ENCODE measurements around the gene COL27A1.
A peak's percentile ranks its signal among the peaks of the same experiment; 100 is the strongest.

Gene COL27A1

DNA sequence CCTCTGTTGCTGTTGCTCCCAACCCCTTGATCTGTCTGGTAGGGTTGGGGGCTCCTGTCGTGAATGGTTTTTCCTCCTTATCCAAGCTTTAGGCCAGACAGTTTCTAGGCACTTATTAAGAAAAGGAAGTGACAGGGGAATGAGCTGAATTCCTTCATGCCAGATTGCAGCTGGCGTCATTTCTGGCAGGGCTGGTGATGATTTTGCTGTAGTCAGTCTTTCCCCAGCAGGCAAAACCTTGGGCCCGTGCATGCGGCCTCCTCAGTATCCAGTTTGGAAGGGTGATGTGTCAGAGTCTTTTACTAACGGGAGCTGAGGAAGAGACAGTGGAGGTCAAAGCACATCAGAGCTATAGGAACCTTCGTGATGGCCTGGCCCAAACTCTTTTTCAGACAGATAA, 58.8 kb downstream of the COL27A1 start:
- no peak for TF ChIP-seq POLR2A (IDR thresholded peaks at IDR 0.05; ENCODE audit: low read length)
- no peak for TF ChIP-seq GATA1 (IDR thresholded peaks at IDR 0.05; ENCODE audit: low read depth, low read length)
- no peak for DNase-seq

GRCh38 chr9:114214686-114215414, 59.5 kb downstream of the COL27A1 start:
- TF ChIP-seq POLR2A (IDR thresholded peaks at IDR 0.05; ENCODE audit: low read length) (no peak), GATA1 (IDR thresholded peaks at IDR 0.05; ENCODE audit: low read depth, low read length) (no peak)
- DNase-seq, result no peak

DNA sequence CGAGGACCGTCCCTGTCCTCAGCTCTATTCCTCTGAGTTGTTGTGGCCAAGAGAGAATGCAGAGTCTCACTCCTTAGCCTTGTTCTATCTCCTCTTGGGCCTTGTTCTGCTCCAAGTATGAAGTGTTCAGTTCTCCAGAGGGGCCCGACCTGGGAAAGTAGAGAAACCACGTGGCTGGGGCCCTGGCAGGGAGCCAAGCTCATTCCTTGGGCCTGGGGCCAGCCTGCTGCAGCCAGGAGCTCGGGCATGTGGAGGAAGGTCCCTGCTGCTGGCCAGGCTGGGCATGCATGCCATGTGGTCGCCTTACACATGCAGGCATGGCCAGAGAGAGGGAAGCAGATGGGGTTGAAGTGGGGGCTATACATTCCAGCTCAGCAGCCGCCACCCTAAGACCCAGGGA, 60.7 kb downstream of the COL27A1 start:
- DNase-seq, result no peak
- TF ChIP-seq POLR2A (IDR thresholded peaks at IDR 0.05; ENCODE audit: low read length) (no peak), GATA1 (IDR thresholded peaks at IDR 0.05; ENCODE audit: low read depth, low read length) (no peak)

DNA sequence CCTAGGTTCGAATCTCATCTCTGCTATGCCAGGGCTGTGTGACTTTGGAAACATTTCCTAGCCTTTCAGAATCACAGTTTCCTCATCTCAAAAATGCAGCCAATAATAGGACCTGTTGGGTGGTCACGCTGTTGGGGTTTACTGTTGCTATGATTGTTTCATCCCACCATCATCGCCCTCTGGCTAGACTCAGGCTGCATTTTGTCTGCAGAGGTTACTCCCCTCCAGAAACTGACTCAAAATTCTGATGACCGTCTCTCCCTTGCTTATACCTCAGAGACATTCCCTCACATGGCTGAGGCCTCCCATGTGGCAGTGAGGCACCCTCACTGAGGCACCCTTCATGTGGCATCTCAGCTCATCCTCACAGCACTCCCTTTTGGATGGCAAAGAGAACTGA, 61.6 kb downstream of the COL27A1 start:
- no peak for TF ChIP-seq POLR2A (IDR thresholded peaks at IDR 0.05; ENCODE audit: low read length)
- no peak for TF ChIP-seq GATA1 (IDR thresholded peaks at IDR 0.05; ENCODE audit: low read depth, low read length)
- DNase-seq, result no peak

DNA sequence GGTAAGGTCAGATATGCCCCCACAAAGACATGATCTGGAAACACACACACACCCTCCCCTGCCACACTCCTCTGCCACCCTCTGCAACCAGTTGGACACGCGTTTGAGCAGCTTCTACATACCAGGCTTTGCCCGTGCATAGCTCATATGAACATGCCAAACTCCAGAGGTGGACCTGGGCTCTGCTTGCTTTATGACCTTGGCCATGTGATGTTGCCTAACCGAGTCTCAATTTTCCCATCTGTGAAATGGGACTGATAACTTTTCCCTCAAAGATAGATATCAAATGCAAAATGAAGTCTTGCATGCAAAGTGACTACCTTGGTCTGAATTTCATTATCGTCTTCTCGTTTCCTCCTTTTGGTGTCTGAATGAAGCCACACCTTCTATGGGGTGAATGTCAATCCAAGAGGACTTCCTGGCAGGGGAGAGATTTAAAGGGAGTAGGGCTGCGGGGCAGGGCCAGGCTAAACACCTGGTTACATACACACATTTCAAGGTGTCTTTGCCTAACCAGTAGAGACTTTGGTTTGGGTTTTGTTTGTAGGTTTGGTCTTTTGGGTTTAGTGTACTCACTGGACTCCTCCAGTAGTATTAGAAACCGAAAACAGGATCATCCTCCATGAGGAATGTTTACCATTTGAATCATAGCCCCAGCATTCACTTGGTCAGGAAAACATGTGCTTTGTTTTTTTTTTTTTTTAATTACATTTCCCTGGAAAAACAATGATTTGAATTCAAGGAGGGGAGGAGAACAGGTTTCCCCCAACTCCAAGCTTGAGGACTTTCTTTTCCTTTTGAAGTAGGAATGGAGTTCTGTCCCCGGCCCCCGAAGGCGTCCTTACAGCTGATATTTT, 63.2 kb downstream of the COL27A1 start:
- TF ChIP-seq POLR2A (IDR thresholded peaks at IDR 0.05; ENCODE audit: low read length) (no peak), GATA1 (IDR thresholded peaks at IDR 0.05; ENCODE audit: low read depth, low read length) (no peak)
- DNase-seq, result no peak

DNA sequence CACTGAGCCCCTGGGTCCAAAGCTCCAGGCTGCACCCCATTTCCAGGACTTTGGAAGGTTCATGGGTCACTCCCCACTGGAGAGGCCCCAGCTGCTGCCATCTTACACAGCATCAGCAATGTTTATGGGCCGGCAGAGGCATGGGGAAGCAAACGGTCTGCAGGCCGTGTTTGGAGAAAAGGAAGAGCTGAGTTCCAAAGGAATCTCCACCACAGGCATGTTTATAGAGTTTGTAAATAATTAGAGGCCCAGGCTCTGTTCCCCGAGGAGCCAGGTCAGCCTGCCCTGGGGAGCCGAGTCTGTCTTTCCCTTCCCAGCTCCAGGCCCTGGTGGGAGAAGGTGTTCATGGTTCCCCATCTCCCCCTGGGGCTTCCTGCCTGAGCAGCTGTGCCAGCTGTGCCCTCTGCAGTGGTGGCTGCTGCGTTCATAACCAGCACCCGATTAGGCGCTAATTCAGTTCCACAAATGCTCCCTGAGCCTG, 64.8 kb downstream of the COL27A1 start:
- DNase-seq, result no peak
- TF ChIP-seq GATA1 (IDR thresholded peaks at IDR 0.05; ENCODE audit: low read depth, low read length) (no peak), POLR2A (IDR thresholded peaks at IDR 0.05; ENCODE audit: low read length) (no peak)

DNA sequence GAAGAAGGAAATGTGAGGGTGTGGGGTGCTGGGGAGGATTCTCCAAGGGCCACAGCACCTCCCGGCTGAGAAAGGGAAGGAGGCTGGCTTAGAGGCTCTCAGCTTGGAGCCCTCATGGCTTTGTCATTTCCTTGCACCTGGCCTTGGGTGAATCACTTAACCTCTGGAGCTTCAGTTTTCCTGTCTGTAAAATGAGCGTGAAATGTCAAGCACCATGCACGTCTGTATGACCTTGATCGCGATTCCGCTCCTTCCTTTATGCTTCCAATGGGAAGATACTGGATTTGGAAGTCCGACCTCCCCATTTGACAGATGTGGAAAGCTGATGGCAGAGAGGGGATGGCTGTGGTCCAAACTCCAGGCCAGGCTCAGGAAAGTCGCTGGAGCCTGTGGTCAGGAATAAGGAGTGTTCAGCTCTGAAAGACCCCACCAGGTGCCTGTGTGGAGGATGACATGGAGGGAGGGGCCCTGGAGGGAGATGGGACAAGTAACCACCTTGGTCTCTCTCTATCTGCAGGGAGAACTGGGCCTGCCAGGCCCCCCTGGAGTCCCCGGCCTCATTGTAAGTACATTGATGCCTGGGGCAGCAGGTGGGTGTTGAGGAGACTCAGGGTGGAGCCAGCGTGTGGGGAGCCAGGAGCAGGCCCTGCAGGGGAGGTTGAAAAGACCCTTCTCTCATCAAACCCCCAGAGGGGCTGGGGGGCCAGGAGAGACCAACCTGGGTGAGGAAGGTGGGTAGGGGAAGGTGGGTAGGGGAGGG, 66.5 kb downstream of the COL27A1 start:
- TF ChIP-seq GATA1 (IDR thresholded peaks at IDR 0.05; ENCODE audit: low read depth, low read length) (no peak), POLR2A (IDR thresholded peaks at IDR 0.05; ENCODE audit: low read length) (no peak)
- DNase-seq, result no peak

DNA sequence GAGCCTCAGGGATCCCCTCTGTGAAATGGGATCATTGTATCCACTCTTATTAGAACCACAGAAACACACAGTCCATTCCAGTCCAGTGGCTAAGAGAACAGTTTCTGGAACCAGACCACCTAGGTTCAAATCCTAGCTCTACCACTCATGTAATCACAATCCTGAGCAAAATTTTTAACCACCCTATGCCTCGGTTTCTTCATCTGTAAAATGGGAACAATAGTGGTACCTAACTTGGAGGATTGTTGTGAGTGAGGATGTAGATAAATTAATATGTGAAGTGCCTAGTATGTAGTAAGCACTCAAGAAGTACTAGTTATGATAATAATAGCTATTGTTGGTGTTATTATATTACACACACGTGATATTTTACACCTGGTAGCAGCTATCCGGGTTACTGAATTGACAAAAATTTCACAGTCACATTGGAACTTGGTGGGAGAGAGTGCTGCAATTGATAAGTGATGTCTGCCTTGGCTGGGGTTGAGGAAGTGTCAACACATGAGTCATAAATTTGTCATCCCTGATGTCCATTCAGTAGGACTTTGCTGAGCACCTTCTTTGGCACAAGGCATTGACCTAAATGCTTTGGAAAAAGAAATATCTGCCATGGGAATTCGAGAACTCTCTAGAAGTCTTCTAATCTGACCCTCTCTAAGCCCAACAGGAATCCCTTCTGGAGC, 68.4 kb downstream of the COL27A1 start:
- TF ChIP-seq GATA1 (IDR thresholded peaks at IDR 0.05; ENCODE audit: low read depth, low read length) (no peak), POLR2A (IDR thresholded peaks at IDR 0.05; ENCODE audit: low read length) (no peak)
- peak in 1 of 2 experiments; percentile 22 for DNase-seq

DNA sequence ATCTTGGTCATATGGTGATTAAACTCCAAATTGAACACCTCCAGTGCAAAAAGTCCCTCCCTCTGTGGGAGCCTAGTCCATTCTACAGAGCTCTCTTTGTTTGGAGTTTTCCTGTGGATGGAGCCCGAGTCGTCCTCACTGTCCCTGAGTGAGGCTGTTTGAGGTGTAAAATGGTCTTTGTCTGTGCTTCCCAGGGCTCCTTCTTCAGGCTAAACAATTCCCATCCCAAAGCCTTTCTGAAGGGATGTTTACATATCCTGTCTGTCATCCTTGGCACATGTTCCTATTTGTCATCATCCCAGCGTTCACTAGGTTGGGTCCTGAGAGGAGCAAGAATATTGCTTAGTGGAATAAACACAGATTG, 68.9 kb downstream of the COL27A1 start:
- no peak for DNase-seq
- TF ChIP-seq GATA1 (IDR thresholded peaks at IDR 0.05; ENCODE audit: low read depth, low read length) (no peak), POLR2A (IDR thresholded peaks at IDR 0.05; ENCODE audit: low read length) (no peak)

DNA sequence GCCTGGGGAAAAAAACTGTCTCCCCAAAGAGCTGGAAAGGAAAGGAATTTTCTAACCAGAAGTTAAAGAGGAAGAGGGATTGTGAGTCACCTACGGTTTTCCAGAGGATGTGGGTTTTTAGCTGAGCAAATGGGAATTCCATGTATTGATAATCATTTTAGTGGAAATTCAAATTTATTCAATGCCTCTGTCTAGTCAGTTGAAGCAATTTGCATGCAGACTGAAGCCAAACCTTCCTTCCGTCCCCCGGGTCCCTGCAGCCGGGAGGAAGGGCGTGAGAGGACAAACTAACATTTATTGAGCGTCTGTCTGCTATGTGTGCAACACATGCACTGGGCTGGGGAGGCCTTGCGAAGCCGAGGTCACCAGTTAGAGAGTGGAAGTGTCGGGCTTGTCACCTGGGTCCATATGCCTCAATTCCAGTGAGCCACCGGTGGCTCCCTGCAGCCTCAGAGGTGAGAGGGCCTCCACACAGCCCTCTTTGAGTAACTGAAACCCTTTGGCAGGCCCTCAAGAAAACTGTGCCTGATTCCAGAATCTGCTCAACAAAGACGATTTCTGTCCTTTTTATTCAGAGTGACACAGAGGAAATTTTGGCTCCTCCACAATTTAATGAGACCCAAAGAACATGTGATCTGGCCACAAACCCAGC, 70.3 kb downstream of the COL27A1 start:
- no peak for DNase-seq
- TF ChIP-seq POLR2A (IDR thresholded peaks at IDR 0.05; ENCODE audit: low read length) (no peak), GATA1 (IDR thresholded peaks at IDR 0.05; ENCODE audit: low read depth, low read length) (no peak)

DNA sequence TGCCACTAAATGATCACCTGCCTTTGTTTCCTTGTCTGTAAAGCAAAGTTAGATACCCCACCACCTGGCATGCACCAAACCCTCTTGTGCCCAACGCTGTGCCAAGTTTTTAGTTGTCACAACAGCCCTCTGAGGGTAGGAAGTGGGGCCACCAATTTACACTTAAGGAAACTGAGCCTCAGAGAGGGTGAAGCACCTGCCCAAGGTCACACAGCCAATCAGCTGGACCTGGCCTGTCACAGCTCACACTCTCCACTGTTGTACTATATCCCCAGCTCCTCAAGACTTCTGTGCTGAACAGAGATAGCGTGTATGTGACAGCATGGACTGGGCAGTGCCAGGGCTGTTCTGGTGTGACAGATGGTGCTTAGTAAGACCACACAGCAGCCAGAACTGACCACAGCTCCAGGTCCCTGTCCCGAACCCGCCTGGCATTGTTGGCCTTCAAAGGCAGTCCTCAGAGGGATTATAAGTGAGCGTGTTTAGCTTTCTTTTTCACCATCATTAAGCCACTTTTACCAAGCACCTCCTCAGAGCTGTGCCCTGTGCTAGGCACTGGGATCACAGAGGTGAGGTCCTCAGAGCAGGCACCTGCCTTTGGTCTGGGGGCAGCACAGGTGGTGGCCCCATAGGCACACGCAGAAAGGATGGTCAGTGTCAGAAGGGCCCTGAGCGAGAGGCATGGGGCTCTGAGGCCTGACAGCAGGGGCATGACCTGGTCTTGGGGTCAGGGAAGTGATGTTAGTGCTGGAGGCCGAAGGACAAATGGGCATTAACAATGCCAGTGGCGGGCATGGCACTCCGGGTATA, 71.1 kb downstream of the COL27A1 start:
- DNase-seq, result no peak
- TF ChIP-seq GATA1 (IDR thresholded peaks at IDR 0.05; ENCODE audit: low read depth, low read length), result no peak

- TF ChIP-seq GATA1 (IDR thresholded peaks at IDR 0.05; ENCODE audit: low read depth, low read length), result no peak
- no peak for TF ChIP-seq POLR2A (IDR thresholded peaks at IDR 0.05; ENCODE audit: low read length)
- no peak for DNase-seq
Observed at GRCh38 chr9:114227288-114228015, 72.1 kb downstream of the COL27A1 start.

Data from erythroblast (primary cell).